ENCODE results near the gene DDX20. TPM values are rescaled to one million over a fixed set of nuclear protein-coding genes. Genes with fewer than 3 reads are reported as not detected.
A peak's percentile ranks its signal among the peaks of the same experiment; 100 is the strongest.

The DDX20 gene
- total RNA-seq, 4 donors from 2014 or later: 15.7 to 32.6 (median 20.8) TPM

GRCh38 chr1:111745675-111746613, 9.8 kb upstream of the DDX20 start:
- Histone ChIP-seq H3K27me3 (no peaks in the 10 kb centered on the region), H3K27ac (no peak overlapping the region), H3K4me3 (replicated peaks in 1 of 3) (no peak overlapping the region), H3K4me1 (no peaks in the 10 kb centered on the region), H3K9me3 (no peaks in the 10 kb centered on the region), H3K36me3 (no peaks in the 10 kb centered on the region)
- no peak for TF ChIP-seq POLR2A (IDR thresholded peaks at IDR 0.05)
- TF ChIP-seq, protein P1, sequence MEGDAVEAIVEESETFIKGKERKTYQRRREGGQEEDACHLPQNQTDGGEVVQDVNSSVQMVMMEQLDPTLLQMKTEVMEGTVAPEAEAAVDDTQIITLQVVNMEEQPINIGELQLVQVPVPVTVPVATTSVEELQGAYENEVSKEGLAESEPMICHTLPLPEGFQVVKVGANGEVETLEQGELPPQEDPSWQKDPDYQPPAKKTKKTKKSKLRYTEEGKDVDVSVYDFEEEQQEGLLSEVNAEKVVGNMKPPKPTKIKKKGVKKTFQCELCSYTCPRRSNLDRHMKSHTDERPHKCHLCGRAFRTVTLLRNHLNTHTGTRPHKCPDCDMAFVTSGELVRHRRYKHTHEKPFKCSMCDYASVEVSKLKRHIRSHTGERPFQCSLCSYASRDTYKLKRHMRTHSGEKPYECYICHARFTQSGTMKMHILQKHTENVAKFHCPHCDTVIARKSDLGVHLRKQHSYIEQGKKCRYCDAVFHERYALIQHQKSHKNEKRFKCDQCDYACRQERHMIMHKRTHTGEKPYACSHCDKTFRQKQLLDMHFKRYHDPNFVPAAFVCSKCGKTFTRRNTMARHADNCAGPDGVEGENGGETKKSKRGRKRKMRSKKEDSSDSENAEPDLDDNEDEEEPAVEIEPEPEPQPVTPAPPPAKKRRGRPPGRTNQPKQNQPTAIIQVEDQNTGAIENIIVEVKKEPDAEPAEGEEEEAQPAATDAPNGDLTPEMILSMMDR (IDR thresholded peaks at IDR 0.05): no peak
- no peak for DNase-seq
- intact Hi-C loops (cut with DNase I): no loop called here
- 89 to 90% methylated on average over 9 of the region's 9 CpGs for WGBS, 2 donors

DNA sequence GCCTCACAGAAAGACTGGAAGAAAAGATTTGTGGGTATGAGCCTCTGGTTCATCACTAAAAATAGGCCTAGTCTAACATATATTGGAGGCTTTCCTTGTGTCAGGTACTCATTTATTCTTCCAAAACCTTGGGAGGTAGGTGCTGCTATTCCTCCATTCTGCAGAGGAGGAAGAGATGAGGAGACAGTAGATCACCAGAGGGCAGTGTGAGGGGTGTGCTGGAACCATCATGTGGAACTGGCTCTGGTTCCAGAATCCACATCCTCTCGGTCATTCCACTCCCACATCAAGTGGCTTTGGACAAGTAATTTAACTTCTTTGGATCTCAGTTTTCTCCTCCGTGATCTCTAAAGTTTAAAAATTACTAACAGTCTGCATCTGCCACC, 9.1 kb upstream of the DDX20 start:
- WGBS, 2 donors: 88 to 90% methylated on average over 2 of the region's 2 CpGs
- no peak for DNase-seq
- H3K4me3 ChIP-seq (replicated peaks in 1 of 3): no peak overlapping the region
- no peak overlapping the region for H3K27ac ChIP-seq
- H3K27me3 ChIP-seq: no peaks in the 10 kb centered on the region
- TF ChIP-seq, protein P1 (IDR thresholded peaks at IDR 0.05): no peak
- TF ChIP-seq POLR2A (IDR thresholded peaks at IDR 0.05): no peak
- no peaks in the 10 kb centered on the region for H3K4me1 ChIP-seq
- H3K36me3 ChIP-seq: no peaks in the 10 kb centered on the region
- intact Hi-C loops (cut with DNase I): no loop called here
- no peaks in the 10 kb centered on the region for H3K9me3 ChIP-seq

DNA sequence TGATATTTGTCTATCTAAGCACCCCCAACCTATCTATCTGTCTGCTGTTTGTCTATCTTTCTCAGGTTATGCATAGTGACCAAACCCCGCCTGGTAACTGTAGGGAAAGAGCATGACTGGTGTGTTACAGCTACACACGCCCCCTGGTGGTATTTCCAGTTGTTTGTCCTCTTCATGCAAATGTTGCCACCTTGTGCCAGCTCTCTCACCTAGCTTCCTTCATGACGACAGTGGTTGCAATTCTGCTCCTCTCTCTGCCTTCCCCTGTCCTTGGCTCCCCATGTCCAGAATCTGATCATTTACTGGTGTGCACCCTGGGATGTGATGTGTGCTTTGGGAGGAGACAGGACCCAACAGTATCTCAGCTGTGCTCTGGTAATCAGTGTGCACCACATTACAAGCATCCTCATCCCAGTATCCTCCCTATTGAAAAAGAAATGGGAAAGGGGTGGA, 8.4 kb upstream of the DDX20 start:
- peak in 1 of 2 donors; percentile 2 for TF ChIP-seq POLR2A (IDR thresholded peaks at IDR 0.05)
- TF ChIP-seq, protein P1 (IDR thresholded peaks at IDR 0.05): peak; percentile 13 to 67 (median 38)
- no peaks in the 10 kb centered on the region for H3K9me3 ChIP-seq
- intact Hi-C loops (cut with DNase I): no loop called here
- H3K4me1 ChIP-seq: no peaks in the 10 kb centered on the region
- H3K27ac ChIP-seq: no peak overlapping the region
- 36 to 44% methylated on average over 3 of the region's 3 CpGs for WGBS, 2 donors
- DNase-seq: peak; percentile 43 to 52
- no peaks in the 10 kb centered on the region for H3K27me3 ChIP-seq
- no peak overlapping the region for H3K4me3 ChIP-seq (replicated peaks in 1 of 3)
- no peaks in the 10 kb centered on the region for H3K36me3 ChIP-seq

DNA sequence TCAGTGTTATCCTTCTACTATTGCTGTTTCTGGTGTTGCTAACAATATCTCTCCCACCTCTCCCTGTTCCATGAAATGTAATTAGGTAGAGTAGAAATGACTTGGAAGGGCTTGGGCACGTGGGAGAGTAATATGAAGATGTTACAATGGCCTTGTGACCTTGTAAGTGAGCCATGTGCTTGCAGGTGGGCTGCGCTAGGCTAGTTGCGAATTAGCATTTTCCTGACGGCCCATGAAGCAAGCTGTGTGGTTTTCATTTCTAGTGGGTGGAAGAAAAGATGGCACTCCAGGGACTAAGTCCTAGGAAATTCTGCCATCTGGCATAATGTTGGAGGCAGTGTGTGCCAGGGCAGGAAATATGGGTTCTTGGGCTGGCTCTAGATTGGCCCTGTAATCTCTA, 7.8 kb upstream of the DDX20 start:
- no peak for TF ChIP-seq POLR2A (IDR thresholded peaks at IDR 0.05)
- TF ChIP-seq, protein P1 (IDR thresholded peaks at IDR 0.05): no peak
- no peaks in the 10 kb centered on the region for H3K4me1 ChIP-seq
- DNase-seq: no peak
- H3K27ac ChIP-seq: no peak overlapping the region
- H3K9me3 ChIP-seq: no peaks in the 10 kb centered on the region
- intact Hi-C loops (cut with DNase I): no loop called here
- no peaks in the 10 kb centered on the region for H3K36me3 ChIP-seq
- H3K4me3 ChIP-seq (replicated peaks in 1 of 3): no peak overlapping the region
- no peaks in the 10 kb centered on the region for H3K27me3 ChIP-seq
- 90 to 92% methylated on average over 4 of the region's 4 CpGs for WGBS, 2 donors

GRCh38 chr1:111749628-111750027, 6.1 kb upstream of the DDX20 start:
- WGBS, 2 donors: 60 to 79% methylated on average over 3 of the region's 3 CpGs
- TF ChIP-seq, protein P1 (IDR thresholded peaks at IDR 0.05): no peak
- TF ChIP-seq POLR2A (IDR thresholded peaks at IDR 0.05): no peak
- Histone ChIP-seq H3K36me3 (no peaks in the 10 kb centered on the region), H3K4me3 (replicated peaks in 1 of 3) (no peak overlapping the region), H3K27ac (no peak overlapping the region), H3K4me1 (peaks cover 0 to 2% of the 10 kb centered on the region in 2 donors), H3K9me3 (no peaks in the 10 kb centered on the region), H3K27me3 (no peaks in the 10 kb centered on the region)
- intact Hi-C loops (cut with DNase I): loop anchor here (5.0 to 10.0 kb wide), 2 partner anchors 242 to 265 kb away; no protein-coding TSS in a partner anchor
- no peak for DNase-seq

Data from thyroid gland (tissue), 4 donors.